Panc1 (cell line): ENCODE measurements around the gene MED13L. TPM values are rescaled to one million over a fixed set of nuclear protein-coding genes. Genes with fewer than 3 reads are reported as not detected.

ENCODE experiments used
- ATAC-seq: fragments of 200-7000 bp; cut with Tn5 transposase; 2 replicates; pipeline ENCODE4 v1.9.1; 2020; ENCODE audit warnings: mild to moderate bottlenecking, moderate library complexity
- BruUV-seq: library from RNA; stranded (reverse); fragments of 400-500 nt; replicated peaks from 2 replicates; lab custom pipeline; 2021; lab: Mats Ljungman, UMichigan
- CTCF ChIA-PET: fragments of 300-600 bp; sonication (Branson Sonifier 250); formaldehyde crosslinking; loops from one replicate; lab custom pipeline; 2022; ENCODE audit warnings: antibody characterized with exemption; lab: Charles Lee
- POLR2A ChIA-PET: fragments of 300-600 bp; sonication (Branson Sonifier 250); formaldehyde crosslinking; loops from one replicate; lab custom pipeline; 2022; ENCODE audit warnings: antibody characterized with exemption; lab: Charles Lee
- DNase-seq: peaks from one replicate; pipeline ENCODE4 v3.0.0-alpha.2; 2010; ENCODE audit warnings: low read depth, low spot score
- H3K27ac ChIP-seq: 2 replicates; pipeline ENCODE4 v1.5.1; 2011; ENCODE audit warnings: mild to moderate bottlenecking, low read length, inconsistent platforms
- H3K27me3 ChIP-seq: fragments of 200-500 bp; sonication (Bioruptor generic); 2 replicates; pipeline ENCODE4 v1.6.0; 2014; ENCODE audit warnings: low read length, inconsistent platforms; ENCODE audit not compliant: control insufficient read depth, insufficient read depth
- H3K36me3 ChIP-seq: fragments of 200-500 bp; sonication (Bioruptor generic); 2 replicates; pipeline ENCODE4 v1.5.1; 2014; ENCODE audit warnings: inconsistent platforms, mild to moderate bottlenecking, low read length, moderate library complexity; ENCODE audit not compliant: control insufficient read depth, insufficient read depth
- H3K4me1 ChIP-seq: 2 replicates; pipeline ENCODE4 v1.5.1; 2011; ENCODE audit warnings: inconsistent platforms, mild to moderate bottlenecking, low read length, moderate library complexity; ENCODE audit not compliant: control insufficient read depth, insufficient read depth
- H3K4me3 ChIP-seq, 2 experiments: 2 replicates each; pipeline ENCODE4 v1.5.1; 2011 to 2012; ENCODE audit warnings: low read depth in 2 of 2, low read length in 2 of 2, mild to moderate bottlenecking in 2 of 2, inconsistent platforms in 1 of 2, moderate library complexity in 1 of 2
- H3K9me3 ChIP-seq: fragments of 200-500 bp; sonication (Bioruptor generic); 2 replicates; pipeline ENCODE4 v1.5.1; 2014; ENCODE audit warnings: low read depth, mild to moderate bottlenecking, inconsistent platforms, low read length, moderate library complexity; ENCODE audit not compliant: control insufficient read depth, insufficient read depth
- POLR2AphosphoS5 ChIP-seq: IDR thresholded peaks from 2 replicates; pipeline ENCODE4 v1.6.1; 2012; ENCODE audit warnings: mild to moderate bottlenecking, low read depth, low read length, moderate library complexity
- REST ChIP-seq, 2 experiments: IDR thresholded peaks; 2 replicates each; pipeline ENCODE4 v1.6.1; 2011 to 2012; ENCODE audit warnings: low read depth in 2 of 2, control low read depth in 1 of 2, low read length in 1 of 2, mild to moderate bottlenecking in 1 of 2, moderate library complexity in 1 of 2; ENCODE audit not compliant: insufficient read depth in 1 of 2
- SIN3A ChIP-seq: IDR thresholded peaks from 2 replicates; pipeline ENCODE4 v1.6.1; 2012; ENCODE audit warnings: low read depth, mild to moderate bottlenecking, low read length, moderate library complexity, borderline replicate concordance; ENCODE audit not compliant: insufficient read depth
- TCF7L2 ChIP-seq: IDR thresholded peaks from 2 replicates; pipeline ENCODE4 v1.6.1; 2011; ENCODE audit warnings: mild to moderate bottlenecking, low read depth, low read length, inconsistent platforms
- in situ Hi-C: cut with HindIII; loops from 2 replicates; pipeline ENCODE4 v1.10.0; 2016; ENCODE audit warnings: low sequenced_read_pairs, low pct_unique_long_range_greater_than_20kb
- intact Hi-C: fragments of 100-400 bp; cut with micrococcal nuclease; formaldehyde crosslinking; loops from one replicate; pipeline ENCODE4 v1.10.0; 2022; ENCODE audit not compliant: unreplicated experiment
- total RNA-seq: library from RNA; stranded (reverse); gene quantifications from one replicate; pipeline ENCODE4 v1.2.1, GENCODE V29; 2021; ENCODE audit not compliant: unreplicated experiment
- TF ChIP-seq, protein P1 (sequence below): fragments of 450-650 bp; IDR thresholded peaks from 2 replicates; pipeline ENCODE4 v1.5.1; 2017; ENCODE audit warnings: mild to moderate bottlenecking

The MED13L gene
- total RNA-seq, 1 experiment from 2014 or later, result 170 TPM

DNA sequence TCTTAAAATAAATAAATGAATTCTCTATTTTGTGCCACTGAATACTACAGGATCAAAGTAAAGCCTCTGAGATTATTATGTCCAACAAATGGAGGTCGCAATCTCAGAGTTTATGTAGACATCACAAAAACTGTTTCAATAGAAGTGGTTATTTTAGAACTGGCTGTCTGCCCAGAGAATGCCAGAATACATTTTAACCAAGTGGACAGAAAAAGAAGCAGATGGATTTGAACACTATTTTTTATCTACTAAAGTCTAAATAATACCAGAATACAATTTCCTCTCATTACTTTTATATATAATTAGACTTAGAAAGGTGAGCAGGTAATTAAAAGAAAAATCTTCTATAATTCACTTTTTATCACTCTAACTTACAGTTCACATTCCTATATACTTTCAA is 118.3 kb downstream of the MED13L start:
- Histone ChIP-seq H3K9me3 (no peaks in the 10 kb centered on the region), H3K4me1 (peaks cover 63% of the 10 kb centered on the region), H3K27me3 (no peaks in the 10 kb centered on the region), H3K36me3 (no peaks in the 10 kb centered on the region; the same call in 1 of the 2 replicates), H3K4me3 (no peak overlapping the region), H3K27ac (no peak overlapping the region)
- DNase-seq, result no peak
- ATAC-seq, result no peak
- ChIA-PET CTCF (no interaction called here), POLR2A (no interaction called here)
- in situ Hi-C loops (no loop called here), intact Hi-C loops (no loop called here)
- no TSS peak for BruUV-seq
- TF ChIP-seq REST (IDR thresholded peaks at IDR 0.05; ENCODE audit: insufficient read depth in 1 of 2, low read depth in 2 of 2, low read length in 1 of 2) (no peak), TCF7L2 (no peak), POLR2AphosphoS5 (no peak), SIN3A (no peak)
- TF ChIP-seq, protein P1, sequence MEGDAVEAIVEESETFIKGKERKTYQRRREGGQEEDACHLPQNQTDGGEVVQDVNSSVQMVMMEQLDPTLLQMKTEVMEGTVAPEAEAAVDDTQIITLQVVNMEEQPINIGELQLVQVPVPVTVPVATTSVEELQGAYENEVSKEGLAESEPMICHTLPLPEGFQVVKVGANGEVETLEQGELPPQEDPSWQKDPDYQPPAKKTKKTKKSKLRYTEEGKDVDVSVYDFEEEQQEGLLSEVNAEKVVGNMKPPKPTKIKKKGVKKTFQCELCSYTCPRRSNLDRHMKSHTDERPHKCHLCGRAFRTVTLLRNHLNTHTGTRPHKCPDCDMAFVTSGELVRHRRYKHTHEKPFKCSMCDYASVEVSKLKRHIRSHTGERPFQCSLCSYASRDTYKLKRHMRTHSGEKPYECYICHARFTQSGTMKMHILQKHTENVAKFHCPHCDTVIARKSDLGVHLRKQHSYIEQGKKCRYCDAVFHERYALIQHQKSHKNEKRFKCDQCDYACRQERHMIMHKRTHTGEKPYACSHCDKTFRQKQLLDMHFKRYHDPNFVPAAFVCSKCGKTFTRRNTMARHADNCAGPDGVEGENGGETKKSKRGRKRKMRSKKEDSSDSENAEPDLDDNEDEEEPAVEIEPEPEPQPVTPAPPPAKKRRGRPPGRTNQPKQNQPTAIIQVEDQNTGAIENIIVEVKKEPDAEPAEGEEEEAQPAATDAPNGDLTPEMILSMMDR, result no peak

DNA sequence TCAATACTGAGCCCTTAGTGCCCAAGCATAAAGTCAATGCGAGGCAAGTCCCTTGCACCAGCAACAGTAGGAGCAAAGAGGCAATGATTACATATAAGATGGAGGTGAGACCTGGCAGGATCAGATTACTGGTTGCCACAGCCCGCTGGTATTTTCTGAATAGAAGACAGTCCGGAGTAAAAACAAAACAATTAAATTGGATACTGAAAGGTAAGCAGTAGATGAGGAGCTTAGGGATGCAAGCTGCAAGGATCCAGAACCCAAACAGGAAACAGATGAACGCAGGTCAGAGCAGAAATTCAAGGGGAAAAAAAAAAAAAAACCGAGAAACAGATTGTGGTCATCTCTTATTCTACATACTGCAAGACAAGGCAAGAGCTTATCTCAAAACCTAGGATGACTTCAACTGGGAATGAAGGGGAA is 119.6 kb downstream of the MED13L start:
- no peak for DNase-seq
- ChIA-PET CTCF (no interaction called here), POLR2A (no interaction called here)
- Histone ChIP-seq H3K4me3 (no peak overlapping the region), H3K9me3 (no peaks in the 10 kb centered on the region), H3K27me3 (no peaks in the 10 kb centered on the region), H3K36me3 (no peaks in the 10 kb centered on the region), H3K27ac (peak overlapping the region; percentile 17), H3K4me1 (peaks cover 70% of the 10 kb centered on the region)
- no TSS peak for BruUV-seq
- no peak for TF ChIP-seq REST (IDR thresholded peaks at IDR 0.05; ENCODE audit: insufficient read depth in 1 of 2, low read depth in 2 of 2, low read length in 1 of 2)
- no peak for TF ChIP-seq POLR2AphosphoS5
- no peak for TF ChIP-seq SIN3A
- TF ChIP-seq TCF7L2, result no peak
- TF ChIP-seq, protein P1, result no peak
- intact Hi-C loops, result no loop called here
- in situ Hi-C loops, result no loop called here
- ATAC-seq, result no peak
